Stimulated activated CD4-positive, alpha-beta T cell treated with anti-CD3 and anti-CD28 coated beads, Interleukin-15, amount 100 ng/mL, for 24 hours (primary cell): ENCODE measurements around the gene MAEL.
"Not testable (repeated sequence)": the region's sequence is repeated elsewhere in the genome, so short reads cannot be mapped to it uniquely, and the experiment has no call there.

Experiments used
- DNase-seq: peaks from one replicate; pipeline ENCODE4 v3.0.0-alpha.2; 2020

MAEL gene

DNA sequence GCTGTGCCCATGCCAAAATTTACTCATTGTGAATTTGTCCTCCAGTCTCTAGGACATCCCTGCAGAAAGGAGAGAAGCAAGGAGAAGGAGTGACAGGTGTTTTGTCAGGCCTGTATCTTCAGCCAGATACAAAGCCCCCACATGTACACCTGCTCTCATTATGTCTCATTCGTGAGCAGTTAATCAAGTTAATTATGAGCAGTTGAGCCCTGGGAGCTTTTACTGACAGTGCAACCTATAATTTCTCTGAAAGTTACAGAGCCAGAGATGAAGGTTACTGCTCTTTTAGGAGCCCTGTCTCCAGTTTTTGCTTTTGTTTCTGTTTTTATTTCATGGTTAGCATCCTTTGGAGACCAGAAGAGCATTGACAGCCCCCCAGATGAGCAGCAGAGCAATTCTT lies 8.7 kb upstream of the MAEL start:
- DNase-seq, result no peak

DNA sequence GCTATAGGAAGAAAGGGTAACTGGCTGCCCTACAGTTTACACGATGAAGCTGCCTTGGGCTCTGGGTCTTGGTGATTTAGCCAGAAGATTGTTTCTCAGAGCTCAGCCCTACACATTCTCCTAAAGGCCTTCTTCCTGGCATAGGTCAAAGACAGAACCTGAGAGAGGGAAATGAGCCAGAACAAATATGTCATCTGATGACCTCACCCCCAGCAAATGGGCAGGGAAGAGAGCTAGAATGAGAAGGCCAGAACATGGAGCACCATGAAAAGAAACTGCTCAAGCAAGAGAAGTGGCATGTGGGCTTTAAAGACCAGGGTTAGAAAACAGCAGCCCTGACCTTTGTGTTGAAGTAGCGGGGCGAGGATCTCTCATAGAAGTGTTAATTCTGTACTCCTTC lies 8.3 kb upstream of the MAEL start:
- DNase-seq, result no peak

DNA sequence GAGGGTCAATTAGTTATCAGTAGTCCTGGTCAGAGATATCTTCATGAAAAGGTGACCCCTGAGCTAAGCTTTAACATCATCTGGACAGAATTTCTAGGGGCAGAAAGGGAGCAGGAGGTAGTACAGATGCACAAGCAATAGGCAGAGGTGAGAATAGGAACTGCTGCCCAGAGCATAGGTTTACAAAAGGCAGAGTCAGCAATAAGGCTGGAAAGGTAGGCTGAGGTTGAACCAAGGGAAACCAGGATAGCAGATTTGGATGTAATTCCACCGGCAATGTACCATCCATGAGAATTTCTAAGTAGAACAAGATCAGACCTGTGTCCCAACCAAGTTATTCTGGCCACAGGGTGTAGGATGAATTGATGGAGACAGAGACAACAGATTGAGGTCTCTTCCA lies 7.5 kb upstream of the MAEL start:
- DNase-seq, result no peak

DNA sequence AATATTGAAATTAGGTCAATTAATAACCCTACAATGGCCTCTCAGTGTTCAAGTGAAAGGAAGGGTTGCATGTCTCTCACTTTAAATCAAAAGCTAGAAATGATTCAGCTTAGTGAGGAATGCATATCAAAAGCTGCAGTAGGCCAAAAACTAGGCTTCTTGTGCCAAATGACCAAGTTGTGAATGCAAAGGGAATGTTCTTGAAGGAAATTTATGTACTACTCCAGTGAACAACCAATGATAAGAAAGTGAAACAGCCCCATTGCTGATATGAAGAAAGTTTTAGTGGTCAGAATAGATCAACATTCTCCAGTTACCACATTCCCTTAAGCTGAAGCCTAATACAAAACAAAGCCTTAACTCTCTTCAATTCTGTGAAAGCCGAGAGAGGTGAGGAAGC lies 10.0 kb downstream of the MAEL start:
- no peak for DNase-seq

DNA sequence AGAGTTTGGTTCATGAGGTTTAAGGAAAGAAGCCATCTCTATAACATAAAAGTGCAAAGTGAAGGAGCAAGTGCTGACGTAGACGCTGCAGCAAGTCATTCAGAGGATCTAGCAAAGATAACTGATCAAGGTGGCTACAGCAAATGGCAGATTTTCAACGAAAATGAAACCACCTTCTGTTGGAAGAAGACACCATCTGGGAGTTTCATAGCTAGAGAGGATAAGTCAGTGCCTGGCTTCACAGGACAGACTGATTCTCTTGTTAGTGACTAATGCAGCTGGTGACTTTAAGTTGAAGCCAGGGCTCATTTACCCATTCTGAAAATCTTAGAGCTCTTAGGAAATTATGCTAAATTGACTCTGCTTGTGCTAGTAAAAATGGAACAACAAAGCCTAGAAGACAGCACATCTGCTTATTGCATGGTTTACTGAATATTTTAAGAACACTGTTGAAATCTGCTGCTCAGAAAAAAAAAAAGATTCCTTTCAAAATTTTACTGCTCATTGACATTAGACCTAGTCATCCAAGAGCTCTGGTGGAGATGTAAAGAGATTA lies 10.5 kb downstream of the MAEL start:
- no peak for DNase-seq

- no peak for DNase-seq
These were observed 11.5 kb downstream of the MAEL start for GRCh38 chr1:167000546-167000945.

- DNase-seq, result no peak
These were observed 13.3 kb downstream of the MAEL start for GRCh38 chr1:167002354-167002753.

- no peak for DNase-seq
These were observed 14.6 kb downstream of the MAEL start for GRCh38 chr1:167003711-167004110.

GRCh38 chr1:167011560-167012191 lies 22.6 kb downstream of the MAEL start:
- DNase-seq, result no peak

DNA sequence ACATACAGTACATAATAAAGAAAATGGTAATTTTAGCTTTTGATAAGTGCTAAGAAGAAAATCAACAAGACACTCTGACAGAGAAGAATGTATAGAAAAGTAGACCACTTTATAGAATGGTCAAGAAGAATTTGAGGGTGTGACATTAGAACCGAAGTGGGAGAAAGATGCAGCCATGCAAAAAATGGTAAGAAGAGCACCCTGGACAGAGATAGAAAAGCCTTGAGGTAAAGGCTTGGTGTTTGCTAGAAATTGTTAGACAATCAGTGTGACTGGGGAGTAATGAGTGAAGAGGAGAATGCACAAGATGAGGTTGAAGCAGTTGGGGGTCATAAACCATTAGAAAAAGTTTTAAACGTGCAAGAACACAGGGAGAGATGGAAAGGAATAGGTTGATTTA lies 23.5 kb downstream of the MAEL start:
- DNase-seq, result no peak

GRCh38 chr1:167013108-167013929 lies 24.2 kb downstream of the MAEL start:
- DNase-seq, result no peak

GRCh38 chr1:167016100-167016750 lies 27.1 kb downstream of the MAEL start:
- DNase-seq, result no peak

DNA sequence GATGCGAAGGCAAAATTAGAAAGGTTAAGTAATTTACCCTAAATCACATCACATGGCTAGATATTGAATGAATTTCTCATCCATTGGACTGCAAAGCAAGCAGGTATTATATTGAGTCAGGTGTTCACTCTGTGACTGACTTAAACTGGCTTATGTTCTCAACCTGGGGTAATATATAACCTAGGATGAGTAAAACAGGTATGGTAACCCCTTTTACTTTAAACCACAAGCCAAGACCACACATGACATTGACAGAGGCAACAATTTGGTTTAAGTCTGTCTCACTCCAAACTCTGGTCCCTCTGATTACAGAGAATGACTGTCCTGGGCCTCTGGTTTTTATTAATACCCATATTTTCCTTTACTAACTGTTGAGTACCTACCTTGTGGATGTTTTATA lies 33.3 kb downstream of the MAEL start:
- no peak for DNase-seq

- DNase-seq, result not testable (repeated sequence)
These were observed 40.5 kb downstream of the MAEL start for GRCh38 chr1:167029553-167029952.

DNA sequence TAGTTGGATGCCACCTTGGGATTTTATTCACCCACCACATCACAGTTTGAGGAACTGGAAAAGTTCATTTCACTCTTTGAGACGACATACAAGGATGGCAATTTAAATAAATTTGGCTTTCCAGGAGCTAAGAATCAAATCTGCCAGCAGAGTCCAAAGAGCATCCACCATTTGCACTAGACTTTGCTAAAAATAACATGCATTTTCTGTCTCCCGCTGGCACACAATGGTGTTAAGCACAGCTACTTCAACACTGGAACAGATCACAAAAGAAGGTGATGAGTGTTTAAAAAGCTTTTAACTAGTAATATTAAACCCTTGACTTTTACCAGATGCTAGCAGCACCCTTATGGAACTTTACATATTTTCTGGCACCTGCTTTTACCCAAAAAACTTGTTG lies 44.6 kb downstream of the MAEL start:
- DNase-seq, result no peak

DNA sequence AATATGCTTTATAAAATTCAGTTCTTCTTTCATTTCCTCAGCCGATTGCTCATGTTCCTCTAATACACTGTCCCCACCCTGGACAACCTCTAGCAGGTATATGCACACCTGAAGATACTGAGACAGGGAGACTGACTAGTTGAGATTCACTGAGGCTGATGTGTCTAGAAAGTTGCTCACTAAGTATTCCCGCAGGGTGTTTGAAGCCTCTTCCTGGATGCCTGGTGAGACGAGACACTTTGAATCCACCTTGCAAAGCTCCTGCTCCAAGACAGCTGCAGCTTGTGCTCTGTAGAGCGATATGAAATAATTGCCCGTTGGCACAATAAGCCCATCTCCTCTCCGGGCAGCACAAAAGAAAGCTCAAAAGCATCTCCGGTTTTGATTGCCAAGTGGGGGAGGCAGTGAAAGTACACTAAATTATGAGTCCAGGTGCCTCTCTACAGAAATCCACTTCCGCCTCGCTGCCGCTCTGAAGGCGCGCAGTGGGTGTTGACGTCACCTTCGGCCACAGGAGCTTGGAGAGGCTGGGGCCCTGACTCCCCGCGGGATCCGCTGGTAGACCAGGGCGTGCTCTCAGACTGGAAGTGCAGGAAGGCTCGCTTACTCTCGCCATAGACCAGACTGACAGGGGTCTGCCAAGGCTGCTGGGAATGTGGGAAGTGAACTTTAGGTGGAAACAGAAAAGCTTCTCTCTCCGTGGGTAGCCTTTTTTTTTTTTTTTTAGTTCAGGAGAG lies 54.8 kb downstream of the MAEL start:
- DNase-seq, result peak; percentile 85

DNA sequence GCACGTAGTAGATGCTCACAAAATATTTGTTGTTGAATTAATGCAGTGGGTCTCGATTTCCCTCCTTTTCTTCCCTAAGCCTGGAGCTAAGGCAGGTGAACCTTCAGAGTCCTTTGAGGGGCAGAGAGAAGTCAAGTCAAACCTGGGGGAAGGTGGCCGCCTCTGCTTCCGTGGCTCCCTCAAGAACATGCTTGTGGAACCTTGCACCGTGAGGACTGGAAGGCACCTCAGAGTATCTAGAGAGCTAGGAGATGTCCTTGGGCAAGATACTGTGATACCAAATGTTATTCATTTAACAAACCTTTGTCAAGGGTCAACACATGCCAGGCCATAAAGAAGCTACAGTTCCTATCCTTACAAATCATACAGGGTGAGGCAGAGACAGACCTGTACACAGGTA lies 62.8 kb downstream of the MAEL start:
- no peak for DNase-seq

DNA sequence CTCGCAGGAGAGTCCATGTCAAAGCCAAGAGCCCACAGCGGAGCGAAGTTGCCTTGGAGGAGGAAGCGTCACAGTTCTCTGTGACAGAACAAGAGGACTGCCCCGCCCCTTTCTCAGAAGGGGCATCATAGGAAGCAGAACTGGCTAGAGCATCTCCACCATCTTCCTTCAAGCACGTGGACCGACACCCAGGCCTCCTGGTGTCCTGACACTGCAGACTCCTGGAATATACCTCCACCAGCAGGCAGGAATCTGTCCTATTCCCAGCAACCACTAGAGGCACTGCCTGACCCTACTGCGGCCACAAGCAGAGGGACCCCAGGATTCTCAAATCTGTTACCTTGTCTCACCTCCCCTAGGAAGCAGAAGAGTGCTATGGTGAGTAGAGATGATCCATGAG lies 63.3 kb downstream of the MAEL start:
- no peak for DNase-seq

GRCh38 chr1:167054531-167054930 lies 65.5 kb downstream of the MAEL start:
- DNase-seq, result no peak

DNA sequence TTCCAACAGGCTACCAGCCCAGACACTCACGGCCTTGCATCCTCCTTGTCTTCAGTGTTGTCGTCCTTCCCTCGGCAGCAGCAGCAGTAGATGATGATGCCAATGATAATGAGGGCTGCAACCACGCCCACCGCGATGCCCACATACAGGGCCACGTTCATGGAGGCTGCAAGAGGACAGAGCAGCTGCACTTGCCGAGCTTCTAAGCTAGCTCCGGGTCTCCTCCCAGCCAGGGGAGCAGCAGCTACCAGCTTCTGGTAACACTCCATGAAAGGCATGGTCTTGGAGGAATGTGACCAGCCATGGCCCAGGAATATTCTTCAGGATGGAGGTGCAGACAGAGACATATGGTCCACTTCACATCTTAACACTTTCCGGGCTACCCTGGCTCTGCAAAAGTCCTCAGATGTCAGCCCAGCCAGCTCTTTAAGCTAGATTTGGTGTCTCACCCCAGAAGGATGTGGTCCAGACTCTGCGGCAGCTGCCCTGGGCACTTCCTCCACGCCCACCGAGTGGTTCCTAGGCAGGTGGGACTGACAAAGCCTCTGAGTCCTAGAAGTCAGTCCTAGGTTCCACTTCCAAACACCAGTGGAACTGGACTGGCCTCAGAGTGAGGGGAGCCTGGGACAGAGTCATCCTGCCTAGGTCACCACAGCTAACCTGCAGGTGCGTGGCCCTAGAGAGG lies 66.0 kb downstream of the MAEL start:
- DNase-seq, result no peak

DNA sequence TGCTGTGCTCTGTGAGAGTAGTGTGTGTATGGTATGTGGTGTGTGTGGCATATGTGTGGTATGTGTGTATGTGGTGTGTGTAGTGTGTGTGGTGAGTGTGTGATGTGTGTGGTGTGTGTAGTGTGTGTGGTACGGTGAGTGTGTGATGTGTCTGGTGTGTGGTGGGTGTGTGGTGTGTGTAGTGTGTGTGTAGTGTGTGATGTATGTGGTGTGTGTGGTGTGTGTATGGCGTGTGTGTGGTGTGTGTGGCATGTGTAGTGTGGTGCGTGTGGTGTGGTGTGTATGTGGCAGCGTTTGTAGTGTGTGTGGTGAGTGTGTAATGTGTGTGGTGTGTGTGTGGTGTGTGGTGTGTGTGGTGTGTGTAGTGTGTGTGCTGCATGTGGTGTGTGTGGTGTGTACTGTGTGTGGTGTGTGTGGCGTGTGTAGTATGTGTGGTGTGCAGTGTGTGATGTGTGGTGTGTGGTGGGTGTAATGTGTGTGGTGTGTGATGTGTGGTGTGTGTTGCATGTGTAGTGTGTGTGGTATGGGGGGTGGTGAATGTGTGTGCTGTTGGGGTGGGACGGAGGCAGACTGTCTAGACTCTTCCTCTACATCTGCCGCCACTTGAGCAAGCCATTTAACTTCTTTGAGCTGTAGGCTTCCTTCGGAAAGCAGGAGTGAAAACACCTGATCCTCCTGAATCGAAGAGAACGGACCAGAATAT lies 67.6 kb downstream of the MAEL start:
- no peak for DNase-seq

DNA sequence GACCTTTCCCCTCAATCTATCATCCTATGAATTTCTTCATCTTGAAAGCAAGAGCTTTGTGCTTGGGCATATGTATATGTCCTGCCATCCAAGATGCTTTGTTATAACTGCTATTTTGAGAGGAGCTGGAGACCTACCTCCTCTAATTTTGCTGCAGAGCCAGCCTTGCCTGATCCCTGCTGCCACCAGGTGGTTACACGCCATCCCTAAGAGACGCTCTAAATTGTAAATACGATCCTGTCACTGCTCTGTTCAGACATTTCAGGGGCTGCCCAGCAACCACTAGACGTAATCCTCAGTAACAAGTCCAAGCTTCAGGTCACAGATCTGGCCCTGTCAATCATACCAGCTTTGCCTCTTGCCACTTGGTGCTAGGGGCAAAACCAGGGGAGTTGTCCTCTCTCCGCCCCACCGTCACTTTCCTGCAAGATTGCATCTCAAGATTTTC lies 68.2 kb downstream of the MAEL start:
- DNase-seq, result peak; percentile 42
